Gastrocnemius medialis (tissue), 4 donors: ENCODE results near the gene PAQR6. TPM values are rescaled to one million over a fixed set of nuclear protein-coding genes. Genes with fewer than 3 reads are reported as not detected.

Experiments used
- ATAC-seq, 2 donors: fragments of 150-250 bp; one replicate each; pipeline ENCODE4 v1.9.1; 2016
- DNase-seq, 2 donors: peaks; one replicate each; pipeline ENCODE4 v3.0.0-alpha.2; 2019
- H3K27ac ChIP-seq, 4 donors: fragments of 200-600 bp; sonication (generic); 1 replicate in 1 of 4; 2 replicates in 3 of 4; pipeline ENCODE4 v1.5.1; 2016 to 2018; ENCODE audit warnings: mild to moderate bottlenecking in 2 of 4, moderate library complexity in 1 of 4
- H3K27me3 ChIP-seq, 3 donors: fragments of 200-600 bp; sonication (generic) in 2 of 3; 1 replicate in 1 of 3; 2 replicates in 2 of 3; pipeline versions ENCODE4 v1.5.1 to v1.6.0; 2016 to 2019; ENCODE audit warnings: mild to moderate bottlenecking in 1 of 3, moderate library complexity in 1 of 3
- H3K36me3 ChIP-seq, 2 donors: fragments of 200-600 bp; sonication (generic) in 1 of 2; one replicate each; pipeline ENCODE4 v1.5.1; 2017 to 2018
- H3K4me1 ChIP-seq, 2 donors: fragments of 200-600 bp; sonication (generic) in 1 of 2; one replicate each; pipeline ENCODE4 v1.5.1; 2016 to 2017; ENCODE audit warnings: mild to moderate bottlenecking in 2 of 2
- H3K4me3 ChIP-seq, 4 donors: fragments of 200-600 bp; sonication (generic) in 3 of 4; 1 replicate in 1 of 4; 2 replicates in 3 of 4; pipeline ENCODE4 v1.5.1; 2016 to 2019; ENCODE audit warnings: mild to moderate bottlenecking in 2 of 4
- H3K9me3 ChIP-seq, 3 donors: fragments of 200-600 bp; sonication (generic) in 2 of 3; 1 replicate in 1 of 3; 2 replicates in 2 of 3; pipeline ENCODE4 v1.5.1; 2016 to 2019
- CTCF ChIP-seq, 5 experiments: fragments of 450-650 bp in 3 of 5; fragments of 200-600 bp in 2 of 5; sonication (generic) in 2 of 5; IDR thresholded peaks in 4 of 5; conservative IDR thresholded peaks in 1 of 5; 1 replicate in 4 of 5; 2 replicates in 1 of 5; pipeline ENCODE4 v1.5.1; 2016 to 2019; ENCODE audit warnings: antibody characterized with exemption in 5 of 5, mild to moderate bottlenecking in 3 of 5, moderate library complexity in 3 of 5
- POLR2A ChIP-seq, 2 donors: fragments of 450-650 bp; IDR thresholded peaks; one replicate each; pipeline ENCODE4 v1.6.1; 2017; ENCODE audit warnings: antibody characterized with exemption in 2 of 2, mild to moderate bottlenecking in 2 of 2, moderate library complexity in 2 of 2
- in situ Hi-C, 4 donors: fragments of 200-750 bp; cut with MboI; loops; one replicate each; pipeline versions ENCODE4 v1.15.0 to v1.8.0; 2017; ENCODE audit warnings: low sequenced_read_pairs in 4 of 4
- intact Hi-C: fragments of 100-400 bp; cut with DNase I; formaldehyde crosslinking; loops from one replicate; pipeline ENCODE4 v1.15.1; 2023; ENCODE audit warnings: low total_unique reads
- total RNA-seq, 4 donors: library from RNA; depleted of rRNA; stranded (reverse); fragments of >200 nt; gene quantifications; one replicate each; pipeline versions ENCODE4 v1.1.0 to v1.2.3, GENCODE V29; 2016

The PAQR6 gene
- total RNA-seq, 4 donors from 2014 or later: 0.16 to 0.46 TPM; not detected in 2

GRCh38 chr1:156212833-156213643 is 34.8 kb downstream of the PAQR6 start, which contains the start of gene PMF1:
Gene PMF1 (plus strand): TSS chr1:156213007. CDS start chr1:156213016, 9 bp downstream.
- Histone ChIP-seq H3K27ac (peak within 1 kb of the TSS; percentile 91 to 99 (median 95)), H3K27me3 (no peaks in the 10 kb centered on the region), H3K9me3 (no peaks in the 10 kb centered on the region), H3K4me3 (peak within 1 kb of the TSS; percentile 70 to 92 (median 74)), H3K36me3 (peaks cover 0 to 12% of the 10 kb centered on the region in 2 donors), H3K4me1 (peaks cover 21 to 25% of the 10 kb centered on the region in 2 donors)
- in situ Hi-C loops (no loop called here), intact Hi-C loops (loop anchor here (2.0 to 5.0 kb wide), 5 partner anchors 18 to 116 kb away; partner anchors contain the start of genes SLC25A44 and SMG5)
- TF ChIP-seq POLR2A (IDR thresholded peaks at IDR 0.05) (peak; percentile 59 to 74), CTCF (IDR thresholded peaks at IDR 0.05 in 4 of 5, conservative IDR thresholded peaks at IDR 0.05 in 1 of 5) (no peak)
- ATAC-seq (peak; percentile 98 to 99), DNase-seq (peak; percentile 98)

GRCh38 chr1:156212130-156212529 is 35.7 kb downstream of the PAQR6 start:
- in situ Hi-C loops (no loop called here), intact Hi-C loops (loop anchor here (2.0 to 5.0 kb wide), 5 partner anchors 17 to 115 kb away; partner anchors contain the start of genes SLC25A44 and SMG5)
- DNase-seq (no peak), ATAC-seq (no peak)
- TF ChIP-seq POLR2A (IDR thresholded peaks at IDR 0.05): no peak
- TF ChIP-seq CTCF (IDR thresholded peaks at IDR 0.05 in 4 of 5, conservative IDR thresholded peaks at IDR 0.05 in 1 of 5): no peak
- no peaks in the 10 kb centered on the region for H3K9me3 ChIP-seq
- H3K4me1 ChIP-seq: peaks cover 12 to 25% of the 10 kb centered on the region in 2 donors
- H3K4me3 ChIP-seq: peak overlapping the region; percentile 70 to 92 (median 74)
- peak overlapping the region; percentile 91 to 99 (median 95) for H3K27ac ChIP-seq
- peaks cover 0 to 12% of the 10 kb centered on the region in 2 donors for H3K36me3 ChIP-seq
- no peaks in the 10 kb centered on the region for H3K27me3 ChIP-seq

GRCh38 chr1:156211243-156211642 is 36.6 kb downstream of the PAQR6 start:
- DNase-seq: no peak

DNA sequence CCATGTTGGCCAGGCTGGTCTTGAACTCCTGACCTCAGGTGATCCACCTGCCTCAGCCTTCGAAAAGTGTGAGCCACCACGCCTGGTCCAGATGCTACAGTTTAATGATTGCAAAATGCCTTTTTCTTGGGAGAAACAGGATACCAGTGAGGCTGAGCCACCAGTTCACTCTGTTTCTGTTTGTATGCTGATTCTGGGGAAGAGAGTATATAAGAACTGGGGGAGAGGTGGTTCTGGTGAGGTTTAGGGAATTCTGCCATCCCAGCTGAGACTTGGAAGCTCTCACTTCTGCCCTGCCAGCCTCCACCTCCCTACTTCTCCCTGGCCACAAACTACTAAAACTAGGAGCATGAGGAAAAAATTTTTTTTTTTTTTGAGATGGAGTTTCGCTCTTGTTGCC is 43.2 kb downstream of the PAQR6 start:
- no peaks in the 10 kb centered on the region for H3K4me1 ChIP-seq
- H3K27ac ChIP-seq: no peak overlapping the region
- H3K36me3 ChIP-seq: peaks cover 0 to 27% of the 10 kb centered on the region in 2 donors

More at GRCh38 chr1:156211243-156211642, 36.6 kb downstream of the PAQR6 start:
- intact Hi-C loops: loop anchor here (5.0 kb wide), 2 partner anchors 64 to 114 kb away; no protein-coding TSS in a partner anchor
- in situ Hi-C loops: no loop called here
- Histone ChIP-seq H3K27me3 (no peaks in the 10 kb centered on the region), H3K4me3 (no peak overlapping the region), H3K4me1 (peaks cover 12 to 25% of the 10 kb centered on the region in 2 donors), H3K9me3 (no peaks in the 10 kb centered on the region), H3K27ac (no peak overlapping the region), H3K36me3 (peaks cover 0 to 12% of the 10 kb centered on the region in 2 donors)
- TF ChIP-seq POLR2A (IDR thresholded peaks at IDR 0.05) (no peak), CTCF (IDR thresholded peaks at IDR 0.05 in 4 of 5, conservative IDR thresholded peaks at IDR 0.05 in 1 of 5) (no peak)
- ATAC-seq: no peak

More for the DNA sequence above, 43.2 kb downstream of the PAQR6 start:
- intact Hi-C loops (no loop called here), in situ Hi-C loops (no loop called here)
- DNase-seq: no peak
- TF ChIP-seq POLR2A (IDR thresholded peaks at IDR 0.05) (no peak), CTCF (IDR thresholded peaks at IDR 0.05 in 4 of 5, conservative IDR thresholded peaks at IDR 0.05 in 1 of 5) (no peak)
- Histone ChIP-seq H3K27me3 (no peaks in the 10 kb centered on the region), H3K9me3 (no peaks in the 10 kb centered on the region), H3K4me3 (no peak overlapping the region)
- no peak for ATAC-seq
